ENCODE results near the gene RIMS3. TPM values are rescaled to one million over a fixed set of nuclear protein-coding genes. Genes with fewer than 3 reads are reported as not detected.
A peak's percentile ranks its signal among the peaks of the same experiment; 100 is the strongest.

The RIMS3 gene
- total RNA-seq, result 1 to 10 TPM; 6.9 TPM

- no peaks in the 10 kb centered on the region for H3K9me3 Mint-ChIP-seq
- DNase-seq (peak; percentile 96), ATAC-seq (ENCODE audit: low read depth) (peak; percentile 71)
- H3K4me1 Mint-ChIP-seq, result peaks cover 20% of the 10 kb centered on the region
- POLR2A ChIA-PET, result interaction anchor here (0.6 to 2.6 kb wide), 4 partner anchors 25 to 36 kb away, joined by 3 to 13 read pairs (median 6); partner anchors contain the start of gene NFYC
- peak within 1 kb of the TSS; percentile 90 for H3K4me3 Mint-ChIP-seq
- peak within 1 kb of the TSS; percentile 86 for H3K27ac Mint-ChIP-seq
- peaks cover 1% of the 10 kb centered on the region for H3K27me3 Mint-ChIP-seq
- no peaks in the 10 kb centered on the region for H3K36me3 Mint-ChIP-seq
Observed at GRCh38 chr1:40665335-40666171, at the start of gene RIMS3. TSS of gene RIMS3 (minus strand) at chr1:40665682. CDS start at chr1:40641925, 23,757 bp downstream.

- peak; percentile 21 for ATAC-seq (ENCODE audit: low read depth)
- peak overlapping the region; percentile 76 for H3K4me3 Mint-ChIP-seq
- peaks cover 23% of the 10 kb centered on the region for H3K36me3 Mint-ChIP-seq
- H3K9me3 Mint-ChIP-seq, result no peaks in the 10 kb centered on the region
- peak overlapping the region; percentile 87 for H3K27ac Mint-ChIP-seq
- H3K27me3 Mint-ChIP-seq, result no peaks in the 10 kb centered on the region
- DNase-seq, result no peak
- H3K4me1 Mint-ChIP-seq, result peaks cover 45% of the 10 kb centered on the region
- POLR2A ChIA-PET, result interaction anchor here (0.7 kb wide), 1 partner anchor 23 kb away, joined by 3 read pairs; no protein-coding TSS in a partner anchor
Observed at GRCh38 chr1:40712997-40713396, 47.5 kb upstream of the RIMS3 start.

GRCh38 chr1:40712405-40712944, 47.0 kb upstream of the RIMS3 start:
- POLR2A ChIA-PET, result interaction anchor here (0.7 to 6.5 kb wide), 2 partner anchors 19 to 22 kb away, joined by 3 to 82 read pairs; partner anchors contain the start of gene NFYC
- no peaks in the 10 kb centered on the region for H3K27me3 Mint-ChIP-seq
- H3K4me3 Mint-ChIP-seq, result peak overlapping the region; percentile 92

GRCh38 chr1:40711465-40712404, 46.3 kb upstream of the RIMS3 start:
- H3K27ac Mint-ChIP-seq, result peak overlapping the region; percentile 80
- POLR2A ChIA-PET, result interaction anchor here (0.8 to 6.5 kb wide), 2 partner anchors 19 to 86 kb away, joined by 3 to 82 read pairs; partner anchors contain the start of gene NFYC
- H3K36me3 Mint-ChIP-seq, result peaks cover 19% of the 10 kb centered on the region
- H3K4me1 Mint-ChIP-seq, result peaks cover 43% of the 10 kb centered on the region
- no peaks in the 10 kb centered on the region for H3K27me3 Mint-ChIP-seq
- no peak for DNase-seq
- peak overlapping the region; percentile 92 for H3K4me3 Mint-ChIP-seq
- H3K9me3 Mint-ChIP-seq, result no peaks in the 10 kb centered on the region
- no peak for ATAC-seq (ENCODE audit: low read depth)

More at GRCh38 chr1:40712405-40712944, 47.0 kb upstream of the RIMS3 start:
- Mint-ChIP-seq H3K36me3 (peaks cover 23% of the 10 kb centered on the region), H3K4me1 (peaks cover 45% of the 10 kb centered on the region), H3K9me3 (no peaks in the 10 kb centered on the region), H3K27ac (peak overlapping the region; percentile 87)
- DNase-seq, result no peak
- no peak for ATAC-seq (ENCODE audit: low read depth)

- no peak for DNase-seq
- Mint-ChIP-seq H3K27ac (peak overlapping the region; percentile 80), H3K27me3 (no peaks in the 10 kb centered on the region), H3K9me3 (no peaks in the 10 kb centered on the region), H3K4me3 (peak overlapping the region; percentile 92), H3K36me3 (peaks cover 16% of the 10 kb centered on the region), H3K4me1 (peaks cover 40% of the 10 kb centered on the region)
- ATAC-seq (ENCODE audit: low read depth), result no peak
- POLR2A ChIA-PET, result interaction anchor here (0.8 to 6.5 kb wide), 2 partner anchors 18 to 85 kb away, joined by 3 to 82 read pairs; partner anchors contain the start of gene NFYC
Observed at GRCh38 chr1:40710581-40711315, 45.3 kb upstream of the RIMS3 start.

- Mint-ChIP-seq H3K36me3 (peaks cover 13% of the 10 kb centered on the region), H3K4me1 (peaks cover 37% of the 10 kb centered on the region), H3K4me3 (peak overlapping the region; percentile 92), H3K9me3 (no peaks in the 10 kb centered on the region), H3K27ac (peak overlapping the region; percentile 93), H3K27me3 (no peaks in the 10 kb centered on the region)
- ATAC-seq (ENCODE audit: low read depth), result no peak
- no peak for DNase-seq
- POLR2A ChIA-PET, result interaction anchor here (1.2 to 6.5 kb wide), 2 partner anchors 17 to 67 kb away, joined by 4 to 82 read pairs; partner anchors contain the start of gene NFYC
Observed at GRCh38 chr1:40709802-40710278, 44.4 kb upstream of the RIMS3 start.

GRCh38 chr1:40709100-40709801, 43.8 kb upstream of the RIMS3 start:
- H3K27me3 Mint-ChIP-seq, result no peaks in the 10 kb centered on the region
- peak overlapping the region; percentile 92 for H3K4me3 Mint-ChIP-seq
- H3K27ac Mint-ChIP-seq, result peak overlapping the region; percentile 93
- peaks cover 16% of the 10 kb centered on the region for H3K36me3 Mint-ChIP-seq
- POLR2A ChIA-PET, result interaction anchor here (0.8 to 6.5 kb wide), 4 partner anchors 12 to 271 kb away, joined by 3 to 82 read pairs (median 4); partner anchors contain the start of genes CTPS1 and NFYC
- DNase-seq (peak; percentile 47), ATAC-seq (ENCODE audit: low read depth) (peak; percentile 97)
- peaks cover 37% of the 10 kb centered on the region for H3K4me1 Mint-ChIP-seq
- no peaks in the 10 kb centered on the region for H3K9me3 Mint-ChIP-seq

GRCh38 chr1:40708750-40709099, 43.2 kb upstream of the RIMS3 start:
- Mint-ChIP-seq H3K36me3 (peaks cover 17% of the 10 kb centered on the region), H3K9me3 (no peaks in the 10 kb centered on the region), H3K4me1 (peaks cover 39% of the 10 kb centered on the region), H3K4me3 (peak overlapping the region; percentile 92), H3K27ac (peak overlapping the region; percentile 93), H3K27me3 (no peaks in the 10 kb centered on the region)
- no peak for DNase-seq
- POLR2A ChIA-PET, result interaction anchor here (0.8 to 6.5 kb wide), 5 partner anchors 12 to 271 kb away, joined by 3 to 82 read pairs (median 3); partner anchors contain the start of genes CITED4, CTPS1 and NFYC
- peak; percentile 83 for ATAC-seq (ENCODE audit: low read depth)

- H3K4me3 Mint-ChIP-seq, result no peak overlapping the region
- ATAC-seq (ENCODE audit: low read depth) (no peak), DNase-seq (no peak)
- H3K4me1 Mint-ChIP-seq, result peaks cover 39% of the 10 kb centered on the region
- POLR2A ChIA-PET, result interaction anchor here (6.5 kb wide), 1 partner anchor 14 kb away, joined by 82 read pairs; the partner anchor contains the start of gene NFYC
- no peaks in the 10 kb centered on the region for H3K9me3 Mint-ChIP-seq
- no peaks in the 10 kb centered on the region for H3K27me3 Mint-ChIP-seq
- no peak overlapping the region for H3K27ac Mint-ChIP-seq
- H3K36me3 Mint-ChIP-seq, result peaks cover 17% of the 10 kb centered on the region
Observed at GRCh38 chr1:40706626-40707025, 41.1 kb upstream of the RIMS3 start.

GRCh38 chr1:40704817-40705733, 39.6 kb upstream of the RIMS3 start:
- DNase-seq (no peak), ATAC-seq (ENCODE audit: low read depth) (no peak)
- Mint-ChIP-seq H3K27me3 (no peaks in the 10 kb centered on the region), H3K4me1 (peaks cover 28% of the 10 kb centered on the region), H3K4me3 (no peak overlapping the region), H3K27ac (no peak overlapping the region), H3K9me3 (no peaks in the 10 kb centered on the region), H3K36me3 (peaks cover 17% of the 10 kb centered on the region)
- POLR2A ChIA-PET, result interaction anchor here (5.9 kb wide), 1 partner anchor 13 kb away, joined by 43 read pairs; the partner anchor contains the start of gene NFYC
